CD14-positive monocyte (primary cell): ENCODE measurements around the gene EXOC4. TPM values are rescaled to one million over a fixed set of nuclear protein-coding genes. Genes with fewer than 3 reads are reported as not detected.

Source experiments
- DNase-seq, 3 donors: peaks; one replicate each; pipeline ENCODE4 v3.0.0-alpha.2; 2011 to 2022
- H2AFZ ChIP-seq: 2 replicates; pipeline ENCODE4 v1.6.0; 2012; ENCODE audit warnings: mild to moderate bottlenecking, low read depth, low read length, inconsistent platforms; ENCODE audit not compliant: insufficient read depth, poor library complexity, severe bottlenecking
- H3K27ac ChIP-seq, 2 donors: 1 replicate in 1 of 2; 2 replicates in 1 of 2; pipeline ENCODE4 v1.5.1; 2012 to 2013; ENCODE audit warnings: low read length in 2 of 2, control low read depth in 1 of 2, inconsistent platforms in 1 of 2, low read depth in 1 of 2, mild to moderate bottlenecking in 1 of 2
- H3K27me3 ChIP-seq, 2 donors: one replicate each; pipeline versions ENCODE4 v1.6.0 to v1.6.1; 2011 to 2013; ENCODE audit warnings: low read length in 2 of 2; ENCODE audit not compliant: control insufficient read depth in 2 of 2, insufficient read depth in 2 of 2
- H3K36me3 ChIP-seq, 2 donors: replicated peaks in 1 of 2; 1 replicate in 1 of 2; 2 replicates in 1 of 2; pipeline versions ENCODE4 v1.5.1 to v1.6.1; 2012 to 2013; ENCODE audit warnings: low read length in 2 of 2, control low read depth in 1 of 2, inconsistent platforms in 1 of 2, mild to moderate bottlenecking in 1 of 2; ENCODE audit not compliant: insufficient read depth in 2 of 2, control insufficient read depth in 1 of 2
- H3K4me1 ChIP-seq, 2 donors: 1 replicate in 1 of 2; 2 replicates in 1 of 2; pipeline versions ENCODE4 v1.5.1 to v1.6.1; 2012 to 2013; ENCODE audit warnings: low read length in 2 of 2, control low read depth in 1 of 2, inconsistent platforms in 1 of 2, mild to moderate bottlenecking in 1 of 2, moderate library complexity in 1 of 2; ENCODE audit not compliant: insufficient read depth in 2 of 2, control insufficient read depth in 1 of 2
- H3K4me2 ChIP-seq: replicated peaks from 2 replicates; pipeline ENCODE3; 2012; ENCODE audit warnings: low read length, moderate library complexity, mild to moderate bottlenecking; ENCODE audit not compliant: poor library complexity, severe bottlenecking; ENCODE audit errors: extremely low read depth
- H3K4me3 ChIP-seq, 3 experiments: fragments of 200-600 bp in 1 of 3; sonication (generic) in 1 of 3; replicated peaks in 1 of 3; 1 replicate in 2 of 3; 2 replicates in 1 of 3; pipeline ENCODE4 v1.5.1; 2011 to 2013; ENCODE audit warnings: low read length in 3 of 3, mild to moderate bottlenecking in 3 of 3, control low read depth in 2 of 3, low read depth in 2 of 3, inconsistent platforms in 1 of 3, moderate library complexity in 1 of 3
- H3K79me2 ChIP-seq: 2 replicates; pipeline ENCODE4 v1.6.0; 2012; ENCODE audit warnings: mild to moderate bottlenecking, control low read depth, inconsistent platforms, low read length, moderate library complexity; ENCODE audit not compliant: insufficient read depth
- H3K9ac ChIP-seq: 2 replicates; pipeline ENCODE4 v1.6.0; 2017; ENCODE audit warnings: low read length, mild to moderate bottlenecking; ENCODE audit not compliant: insufficient read depth, poor library complexity, severe bottlenecking
- H3K9me3 ChIP-seq, 2 donors: replicated peaks in 1 of 2; 1 replicate in 1 of 2; 2 replicates in 1 of 2; pipeline versions ENCODE4 v1.5.1 to v1.6.1; 2012 to 2013; ENCODE audit warnings: low read length in 2 of 2, control low read depth in 1 of 2; ENCODE audit not compliant: control insufficient read depth in 1 of 2, insufficient read depth in 1 of 2
- H4K20me1 ChIP-seq: 2 replicates; pipeline ENCODE4 v1.6.0; 2012; ENCODE audit warnings: mild to moderate bottlenecking, low read length, control low read depth, moderate library complexity; ENCODE audit not compliant: insufficient read depth
- H3K27ac Mint-ChIP-seq, 7 donors: one replicate each; pipeline ENCODE4 v1.8.0; 2020; ENCODE audit warnings: mild to moderate bottlenecking in 7 of 7, mixed read lengths in 7 of 7, moderate library complexity in 6 of 7, inconsistent platforms in 2 of 7
- H3K27me3 Mint-ChIP-seq, 3 donors: one replicate each; pipeline ENCODE4 v1.8.0; 2021 to 2022; ENCODE audit warnings: low read depth in 3 of 3, mild to moderate bottlenecking in 3 of 3, mixed read lengths in 3 of 3, moderate library complexity in 3 of 3, inconsistent platforms in 1 of 3
- H3K36me3 Mint-ChIP-seq, 2 donors: one replicate each; pipeline ENCODE4 v1.8.0; 2020; ENCODE audit warnings: mixed read lengths in 2 of 2, inconsistent platforms in 1 of 2, mild to moderate bottlenecking in 1 of 2
- H3K4me1 Mint-ChIP-seq: one replicate; pipeline ENCODE4 v1.8.0; 2020; ENCODE audit warnings: mild to moderate bottlenecking, mixed read lengths
- H3K4me3 Mint-ChIP-seq, 2 donors: one replicate each; pipeline ENCODE4 v1.8.0; 2020; ENCODE audit warnings: mild to moderate bottlenecking in 2 of 2, mixed read lengths in 2 of 2, moderate library complexity in 1 of 2
- H3K9me3 Mint-ChIP-seq, 7 donors: one replicate each; pipeline ENCODE4 v1.8.0; 2020 to 2022; ENCODE audit warnings: mixed read lengths in 7 of 7, mild to moderate bottlenecking in 6 of 7, moderate library complexity in 6 of 7, inconsistent platforms in 2 of 7
- CTCF ChIP-seq: fragments of 200-600 bp; IDR thresholded peaks from one replicate; pipeline ENCODE4 v1.8.0; 2022; ENCODE audit warnings: antibody characterized with exemption, mild to moderate bottlenecking
- WGBS: methylation state at CpG from one replicate; pipeline ENCODE4 v1.1.5; 2013; ENCODE audit warnings: missing lambda C conversion rate; ENCODE audit not compliant: insufficient coverage; 5-methylcytosine and 5-hydroxymethylcytosine counted together
- intact Hi-C, 2 donors: fragments of 100-400 bp; cut with micrococcal nuclease; formaldehyde crosslinking; loops; one replicate each; pipeline versions ENCODE4 v1.15.0 to v1.15.1; 2023
- polyA plus RNA-seq, 3 donors: library from polyadenylated mRNA; depleted of rRNA in 1 of 3; unstranded in 2 of 3; stranded (reverse) in 1 of 3; fragments of 300-500 nt in 2 of 3; fragments of >200 nt in 1 of 3; fragmentation: Illumina TruSeq in 2 of 3; gene quantifications; 1 replicate in 2 of 3; 2 replicates in 1 of 3; pipeline ENCODE4 v1.2.3, GENCODE V29; 2012 to 2021

The EXOC4 gene
- polyA plus RNA-seq, 3 donors, result 20.6 to 22.3 (median 22.3) TPM

DNA sequence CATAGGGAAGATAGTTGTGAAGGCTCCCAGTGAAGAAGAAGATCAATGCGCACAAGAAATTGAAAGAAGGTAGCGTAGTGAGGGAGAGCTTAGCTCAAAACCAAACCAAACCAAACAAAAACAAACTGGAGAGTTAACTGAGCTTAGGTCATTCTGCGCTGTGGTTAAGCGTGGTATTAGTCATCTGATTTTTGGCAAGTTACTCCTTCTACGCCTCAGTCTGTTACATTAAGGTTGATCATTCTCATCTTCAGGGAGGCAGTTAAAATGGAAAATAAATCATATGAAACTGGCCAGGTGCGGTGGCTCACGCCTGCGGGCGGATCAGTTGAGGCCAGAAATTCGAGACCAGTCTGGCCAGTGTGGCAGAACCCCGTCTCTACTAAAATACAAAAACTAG is 259.7 kb downstream of the EXOC4 start:
- peaks cover 0 to 4% of the 10 kb centered on the region in 2 donors for H3K36me3 Mint-ChIP-seq
- H3K27me3 ChIP-seq, result no peaks in the 10 kb centered on the region
- H3K4me2 ChIP-seq, result no peak overlapping the region
- WGBS, result 93% methylated on average over 3 of the region's 11 CpGs
- no peaks in the 10 kb centered on the region for H3K9me3 ChIP-seq
- no peaks in the 10 kb centered on the region for H3K27me3 Mint-ChIP-seq
- H3K27ac Mint-ChIP-seq, result no peak overlapping the region
- TF ChIP-seq CTCF, result no peak
- H3K27ac ChIP-seq, result no peak overlapping the region
- H3K4me3 Mint-ChIP-seq, result no peak overlapping the region
- no peaks in the 10 kb centered on the region for H3K4me1 Mint-ChIP-seq
- no peak overlapping the region for H3K4me3 ChIP-seq
- H4K20me1 ChIP-seq, result no peaks in the 10 kb centered on the region
- no peaks in the 10 kb centered on the region for H3K79me2 ChIP-seq
- no peak overlapping the region for H2AFZ ChIP-seq
- intact Hi-C loops, result no loop called here
- no peaks in the 10 kb centered on the region for H3K36me3 ChIP-seq
- no peaks in the 10 kb centered on the region for H3K4me1 ChIP-seq
- peaks cover 0 to 4% (median 0%) of the 10 kb centered on the region in 7 donors for H3K9me3 Mint-ChIP-seq
- no peak overlapping the region for H3K9ac ChIP-seq
- no peak for DNase-seq

GRCh38 chr7:133513608-133514007 is 260.7 kb downstream of the EXOC4 start:
- peaks cover 4% of the 10 kb centered on the region in 2 donors for H3K36me3 Mint-ChIP-seq

More at GRCh38 chr7:133513608-133514007, 260.7 kb downstream of the EXOC4 start:
- Histone ChIP-seq H2AFZ (no peak overlapping the region), H3K4me3 (no peak overlapping the region), H3K9me3 (peaks cover 0 to 3% of the 10 kb centered on the region in 2 donors), H3K36me3 (no peaks in the 10 kb centered on the region), H3K27ac (no peak overlapping the region), H3K4me1 (no peaks in the 10 kb centered on the region), H3K27me3 (no peaks in the 10 kb centered on the region), H3K9ac (no peak overlapping the region), H3K79me2 (no peaks in the 10 kb centered on the region), H4K20me1 (no peaks in the 10 kb centered on the region), H3K4me2 (no peak overlapping the region)
- H3K27me3 Mint-ChIP-seq, result no peaks in the 10 kb centered on the region
- TF ChIP-seq CTCF, result no peak
- H3K9me3 Mint-ChIP-seq, result peaks cover 0 to 4% (median 0%) of the 10 kb centered on the region in 7 donors
- H3K4me1 Mint-ChIP-seq, result no peaks in the 10 kb centered on the region
- no peak for DNase-seq
- H3K27ac Mint-ChIP-seq, result no peak overlapping the region
- WGBS, result 100% methylated on average over 1 of the region's 2 CpGs
- H3K4me3 Mint-ChIP-seq, result no peak overlapping the region
- intact Hi-C loops, result no loop called here
